Activated CD4-positive, alpha-beta T cell treated with anti-CD3 and anti-CD28 coated beads for 1 hour (primary cell): ENCODE data around the gene JMJD1C.

ENCODE experiments used
- DNase-seq: peaks from one replicate; pipeline ENCODE4 v3.0.0-alpha.2; 2020

Gene JMJD1C

GRCh38 chr10:63209705-63210104 is 256.1 kb downstream of the JMJD1C start:
- no peak for DNase-seq

- DNase-seq = no peak
Observed at GRCh38 chr10:63208986-63209385, 256.8 kb downstream of the JMJD1C start.

- no peak for DNase-seq
Observed at GRCh38 chr10:63206997-63207811, 258.6 kb downstream of the JMJD1C start.

GRCh38 chr10:63206576-63206975 is 259.2 kb downstream of the JMJD1C start:
- DNase-seq = no peak

GRCh38 chr10:63205421-63205820 is 260.4 kb downstream of the JMJD1C start:
- DNase-seq = no peak

GRCh38 chr10:63204667-63205391 is 260.9 kb downstream of the JMJD1C start:
- DNase-seq = no peak

GRCh38 chr10:63201118-63201517 is 264.7 kb downstream of the JMJD1C start:
- DNase-seq = no peak

- DNase-seq = no peak
Observed at GRCh38 chr10:63200431-63200830, 265.3 kb downstream of the JMJD1C start.

- DNase-seq = no peak
Observed at GRCh38 chr10:63199716-63200115, 266.1 kb downstream of the JMJD1C start.

- DNase-seq = no peak
Observed at GRCh38 chr10:63197344-63198092, 268.3 kb downstream of the JMJD1C start.

GRCh38 chr10:63192826-63193225 is 273.0 kb downstream of the JMJD1C start:
- DNase-seq = no peak

GRCh38 chr10:63175534-63175933 is 290.2 kb downstream of the JMJD1C start:
- no peak for DNase-seq

GRCh38 chr10:63173468-63174232 is 292.1 kb downstream of the JMJD1C start:
- no peak for DNase-seq

- DNase-seq = no peak
Observed at GRCh38 chr10:63171926-63172325, 293.9 kb downstream of the JMJD1C start.

- DNase-seq = no peak
Observed at GRCh38 chr10:63171255-63171855, 294.4 kb downstream of the JMJD1C start.

GRCh38 chr10:63169624-63170023 is 296.2 kb downstream of the JMJD1C start:
- DNase-seq = no peak

- no peak for DNase-seq
Observed at GRCh38 chr10:63168821-63169462, 296.8 kb downstream of the JMJD1C start.

GRCh38 chr10:63166742-63167258 is 299.0 kb downstream of the JMJD1C start:
- DNase-seq = no peak

GRCh38 chr10:63165249-63165648 is 300.5 kb downstream of the JMJD1C start:
- no peak for DNase-seq

- no peak for DNase-seq
Observed at GRCh38 chr10:63164166-63164623, 301.6 kb downstream of the JMJD1C start.

- DNase-seq = no peak
Observed at GRCh38 chr10:63161592-63161991, 304.2 kb downstream of the JMJD1C start.
